HUES48 (cell line): ENCODE data around the gene BLOC1S5.

ENCODE experiments used
- H3K27ac ChIP-seq: one replicate; pipeline ENCODE4 v1.7.0; 2013; ENCODE audit warnings: low read depth, low read length, inconsistent platforms
- H3K27me3 ChIP-seq: 2 replicates; pipeline ENCODE4 v1.6.1; 2013; ENCODE audit warnings: mild to moderate bottlenecking, low read length; ENCODE audit not compliant: control insufficient read depth, insufficient read depth
- H3K36me3 ChIP-seq: 2 replicates; pipeline ENCODE4 v1.6.1; 2013; ENCODE audit warnings: low read length; ENCODE audit not compliant: control insufficient read depth, insufficient read depth
- H3K4me1 ChIP-seq: 2 replicates; pipeline ENCODE4 v1.6.1; 2013; ENCODE audit warnings: mild to moderate bottlenecking, low read length; ENCODE audit not compliant: control insufficient read depth, insufficient read depth
- H3K4me3 ChIP-seq: 2 replicates; pipeline ENCODE4 v1.5.1; 2013; ENCODE audit warnings: mild to moderate bottlenecking, low read depth, low read length
- H3K9ac ChIP-seq: 2 replicates; pipeline ENCODE4 v1.6.1; 2013; ENCODE audit warnings: mild to moderate bottlenecking, low read depth, low read length, moderate library complexity
- H3K9me3 ChIP-seq: 2 replicates; pipeline ENCODE4 v1.6.1; 2013; ENCODE audit warnings: low read length; ENCODE audit not compliant: control insufficient read depth, insufficient read depth

Gene BLOC1S5, protein sequence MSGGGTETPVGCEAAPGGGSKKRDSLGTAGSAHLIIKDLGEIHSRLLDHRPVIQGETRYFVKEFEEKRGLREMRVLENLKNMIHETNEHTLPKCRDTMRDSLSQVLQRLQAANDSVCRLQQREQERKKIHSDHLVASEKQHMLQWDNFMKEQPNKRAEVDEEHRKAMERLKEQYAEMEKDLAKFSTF

GRCh38 chr6:8063761-8064637, at the start of gene BLOC1S5:
Gene BLOC1S5 (minus strand): TSS chr6:8064389. CDS start chr6:8064376, 13 bp downstream.
- no peaks in the 10 kb centered on the region for H3K27me3 ChIP-seq
- peaks cover 10% of the 10 kb centered on the region for H3K36me3 ChIP-seq
- H3K4me3 ChIP-seq: peak within 1 kb of the TSS; percentile 85
- peaks cover 25% of the 10 kb centered on the region for H3K4me1 ChIP-seq
- H3K9me3 ChIP-seq: no peaks in the 10 kb centered on the region
- H3K9ac ChIP-seq: peak within 1 kb of the TSS; percentile 77
- peak within 1 kb of the TSS; percentile 83 for H3K27ac ChIP-seq

GRCh38 chr6:8113131-8113654, 49.0 kb upstream of the BLOC1S5 start:
- Histone ChIP-seq H3K4me3 (no peak overlapping the region), H3K27ac (no peak overlapping the region)

DNA sequence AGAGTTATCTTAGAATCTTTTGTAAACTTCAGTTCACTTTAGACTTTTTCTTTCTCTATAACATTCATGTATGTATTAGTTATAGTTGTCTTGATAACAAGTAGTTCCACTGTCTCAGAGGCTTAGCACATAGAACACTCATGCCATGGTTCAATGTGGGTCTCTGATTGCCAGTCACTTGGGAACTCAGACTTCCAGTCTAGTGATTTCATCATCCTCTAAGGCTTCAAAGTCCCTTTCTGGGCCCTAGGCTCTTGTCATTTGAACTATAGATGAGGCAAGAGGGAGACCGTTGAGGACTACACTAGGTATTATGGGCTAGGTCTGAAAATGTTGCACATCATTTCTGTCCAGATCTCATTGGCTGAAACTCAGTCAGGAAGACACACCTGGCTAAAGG, 46.5 kb upstream of the BLOC1S5 start:
- Histone ChIP-seq H3K4me3 (no peak overlapping the region), H3K4me1 (no peaks in the 10 kb centered on the region), H3K9ac (no peak overlapping the region), H3K27ac (no peak overlapping the region), H3K27me3 (no peaks in the 10 kb centered on the region), H3K36me3 (no peaks in the 10 kb centered on the region), H3K9me3 (no peaks in the 10 kb centered on the region)

More at GRCh38 chr6:8113131-8113654, 49.0 kb upstream of the BLOC1S5 start:
- no peaks in the 10 kb centered on the region for H3K4me1 ChIP-seq
- H3K9ac ChIP-seq: no peak overlapping the region
- H3K9me3 ChIP-seq: no peaks in the 10 kb centered on the region
- no peaks in the 10 kb centered on the region for H3K27me3 ChIP-seq
- no peaks in the 10 kb centered on the region for H3K36me3 ChIP-seq

- Histone ChIP-seq H3K9me3 (no peaks in the 10 kb centered on the region), H3K9ac (no peak overlapping the region), H3K4me1 (no peaks in the 10 kb centered on the region), H3K27ac (no peak overlapping the region), H3K36me3 (no peaks in the 10 kb centered on the region), H3K27me3 (no peaks in the 10 kb centered on the region), H3K4me3 (no peak overlapping the region)
These were observed 46.0 kb upstream of the BLOC1S5 start for GRCh38 chr6:8110117-8110721.

- Histone ChIP-seq H3K9ac (no peak overlapping the region), H3K9me3 (no peaks in the 10 kb centered on the region), H3K4me3 (no peak overlapping the region), H3K27me3 (no peaks in the 10 kb centered on the region), H3K4me1 (no peaks in the 10 kb centered on the region), H3K27ac (no peak overlapping the region), H3K36me3 (no peaks in the 10 kb centered on the region)
These were observed 44.8 kb upstream of the BLOC1S5 start for GRCh38 chr6:8108759-8109539.

DNA sequence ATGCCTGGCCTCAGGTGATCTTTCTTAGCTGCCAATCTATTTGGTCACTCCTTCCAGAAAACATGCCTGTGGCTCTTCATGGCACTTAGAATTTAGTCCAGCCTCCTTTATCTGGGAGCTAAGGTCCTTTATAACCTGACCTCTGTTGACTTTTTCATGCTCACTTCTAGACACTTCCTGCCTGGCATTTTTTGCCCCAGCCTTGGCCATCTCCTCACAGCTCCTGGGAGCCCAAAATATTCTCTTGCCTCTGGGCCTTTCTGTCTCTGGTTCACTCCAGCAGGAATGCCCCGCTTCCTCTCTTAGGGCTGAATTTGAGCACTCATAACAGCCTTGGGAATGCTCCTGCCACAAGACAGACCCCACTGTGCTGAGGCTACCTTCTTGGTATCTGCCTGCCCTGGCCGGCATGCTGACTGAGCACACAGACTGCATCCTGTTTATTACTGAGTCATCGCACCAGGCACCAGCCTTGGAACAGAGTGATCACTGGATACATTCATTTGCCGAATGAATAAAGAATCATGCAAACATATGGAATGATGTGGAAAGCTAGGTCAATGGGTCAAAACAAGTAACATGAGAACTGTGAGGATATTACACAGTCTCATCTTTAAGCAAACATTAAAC, 44.0 kb upstream of the BLOC1S5 start:
- H3K27ac ChIP-seq: no peak overlapping the region
- no peak overlapping the region for H3K9ac ChIP-seq
- no peaks in the 10 kb centered on the region for H3K36me3 ChIP-seq

DNA sequence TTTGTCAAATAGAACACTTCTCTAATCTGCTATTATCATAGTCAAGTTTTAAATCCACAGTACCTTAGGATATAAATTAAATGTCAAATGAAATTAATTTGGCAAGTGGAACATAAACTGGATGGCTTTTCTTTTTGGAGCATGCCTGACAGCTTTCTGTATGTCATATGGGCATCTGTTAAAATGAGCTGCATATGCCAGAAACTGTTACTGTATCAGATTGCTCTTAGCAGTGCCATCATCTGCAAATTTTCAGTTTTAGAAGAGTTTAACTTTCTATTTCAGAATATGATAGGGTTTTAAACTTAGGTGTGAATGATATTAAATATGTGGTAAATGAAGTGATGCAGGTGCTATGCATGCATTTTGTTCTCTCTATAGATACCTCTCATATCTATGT, 41.6 kb upstream of the BLOC1S5 start:
- no peak overlapping the region for H3K9ac ChIP-seq
- H3K36me3 ChIP-seq: no peaks in the 10 kb centered on the region
- H3K27me3 ChIP-seq: no peaks in the 10 kb centered on the region
- H3K4me1 ChIP-seq: peaks cover 7% of the 10 kb centered on the region; the same call in 1 of the 2 replicates
- no peaks in the 10 kb centered on the region for H3K9me3 ChIP-seq
- H3K4me3 ChIP-seq: no peak overlapping the region
- H3K27ac ChIP-seq: no peak overlapping the region

More for the DNA sequence above, 44.0 kb upstream of the BLOC1S5 start:
- Histone ChIP-seq H3K27me3 (no peaks in the 10 kb centered on the region), H3K4me3 (no peak overlapping the region), H3K4me1 (0 out of 2 replicates have a peak, but pooled peaks cover 1% of the 10 kb centered on the region), H3K9me3 (no peaks in the 10 kb centered on the region)

- Histone ChIP-seq H3K36me3 (peaks cover 15% of the 10 kb centered on the region), H3K9me3 (no peaks in the 10 kb centered on the region), H3K4me1 (peaks cover 7% of the 10 kb centered on the region; the same call in 1 of the 2 replicates), H3K9ac (no peak overlapping the region), H3K27me3 (no peaks in the 10 kb centered on the region), H3K27ac (no peak overlapping the region), H3K4me3 (no peak overlapping the region)
These were observed 39.5 kb upstream of the BLOC1S5 start for GRCh38 chr6:8103726-8104125.

DNA sequence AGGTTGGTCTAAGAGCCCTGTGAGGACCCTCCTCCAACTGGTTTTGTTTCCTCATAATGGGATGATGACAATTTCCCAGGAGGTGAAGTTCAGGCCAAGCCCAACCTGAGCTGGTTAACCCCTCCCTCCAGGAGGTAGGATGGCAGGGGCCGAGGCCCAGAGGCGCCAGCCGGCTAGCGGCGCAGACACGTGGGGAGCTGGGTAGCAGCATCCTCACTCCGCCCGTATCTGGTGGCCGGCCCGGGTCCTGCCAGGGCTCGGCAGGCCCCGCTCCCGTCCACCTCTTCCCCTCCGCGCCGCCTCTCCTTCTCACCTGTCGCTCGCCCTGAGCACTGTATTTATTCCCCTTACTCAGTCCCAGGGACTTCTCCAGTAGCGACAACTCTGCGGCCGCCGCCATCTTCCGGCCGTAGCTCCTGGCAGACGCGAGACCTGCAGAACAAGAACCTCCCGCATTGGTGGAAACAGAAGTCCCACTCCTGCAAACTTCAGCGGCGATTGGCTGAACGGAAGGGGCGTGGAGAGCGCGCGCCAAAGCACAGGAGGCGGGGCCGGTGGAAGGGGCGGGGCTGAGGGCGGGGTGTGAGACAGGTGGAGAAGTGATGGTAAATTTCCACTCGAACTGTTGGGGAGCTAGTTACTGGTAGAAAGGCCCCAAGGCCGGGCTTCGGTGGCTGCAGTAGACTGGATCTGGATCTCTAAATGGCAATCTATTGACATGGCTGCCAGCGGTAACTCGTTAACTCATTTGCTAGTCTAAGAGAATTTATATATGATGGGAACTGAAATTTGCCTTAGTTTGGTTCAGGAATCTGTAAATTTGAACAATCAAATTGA, 38.2 kb upstream of the BLOC1S5 start, which contains the start of gene EEF1E1:
TSS of gene EEF1E1 (minus strand) at position 427 of the 837 bp plus-strand sequence. CDS start at position 400, 27 bp downstream.
- Histone ChIP-seq H3K9me3 (no peaks in the 10 kb centered on the region), H3K27me3 (no peaks in the 10 kb centered on the region), H3K27ac (peak within 1 kb of the TSS; percentile 87), H3K4me3 (peak within 1 kb of the TSS; percentile 82), H3K4me1 (peaks cover 7% of the 10 kb centered on the region; the same call in 1 of the 2 replicates), H3K36me3 (peaks cover 26% of the 10 kb centered on the region), H3K9ac (peak within 1 kb of the TSS; percentile 93)
